ENCODE data around the gene SLC22A31.

Gene SLC22A31

GRCh38 chr16:89210904-89211515 is 10.7 kb upstream of the SLC22A31 start:
- Histone ChIP-seq H3K27ac (ENCODE audit: low read length) (no peak overlapping the region), H3K27me3 (ENCODE audit: control insufficient read depth, insufficient read depth, low read length) (no peaks in the 10 kb centered on the region), H3K36me3 (ENCODE audit: control insufficient read depth, low read depth, low read length) (no peaks in the 10 kb centered on the region), H3K4me3 (ENCODE audit: low read length) (no peak overlapping the region), H3K9me3 (ENCODE audit: control insufficient read depth, low read depth, low read length) (no peaks in the 10 kb centered on the region), H3K9ac (ENCODE audit: low read length) (no peak overlapping the region), H3K4me1 (ENCODE audit: control insufficient read depth, low read depth, low read length) (no peaks in the 10 kb centered on the region)

- Histone ChIP-seq H3K4me3 (ENCODE audit: low read length) (no peak overlapping the region), H3K36me3 (ENCODE audit: control insufficient read depth, low read depth, low read length) (no peaks in the 10 kb centered on the region), H3K27ac (ENCODE audit: low read length) (no peak overlapping the region), H3K4me1 (ENCODE audit: control insufficient read depth, low read depth, low read length) (no peaks in the 10 kb centered on the region), H3K9ac (ENCODE audit: low read length) (no peak overlapping the region), H3K27me3 (ENCODE audit: control insufficient read depth, insufficient read depth, low read length) (no peaks in the 10 kb centered on the region), H3K9me3 (ENCODE audit: control insufficient read depth, low read depth, low read length) (no peaks in the 10 kb centered on the region)
Measured at GRCh38 chr16:89210165-89210903, 10.0 kb upstream of the SLC22A31 start.

- H3K36me3 ChIP-seq (ENCODE audit: control insufficient read depth, low read depth, low read length), result no peaks in the 10 kb centered on the region
- H3K27me3 ChIP-seq (ENCODE audit: control insufficient read depth, insufficient read depth, low read length), result peaks cover 3% of the 10 kb centered on the region
- H3K4me1 ChIP-seq (ENCODE audit: control insufficient read depth, low read depth, low read length), result no peaks in the 10 kb centered on the region
- H3K9me3 ChIP-seq (ENCODE audit: control insufficient read depth, low read depth, low read length), result no peaks in the 10 kb centered on the region
- no peak overlapping the region for H3K4me3 ChIP-seq (ENCODE audit: low read length)
- no peak overlapping the region for H3K9ac ChIP-seq (ENCODE audit: low read length)
- no peak overlapping the region for H3K27ac ChIP-seq (ENCODE audit: low read length)
Measured at GRCh38 chr16:89209522-89210044, 9.2 kb upstream of the SLC22A31 start.

- peaks cover 19% of the 10 kb centered on the region for H3K27me3 ChIP-seq (ENCODE audit: control insufficient read depth, insufficient read depth, low read length)
- H3K9ac ChIP-seq (ENCODE audit: low read length), result no peak overlapping the region
- no peak overlapping the region for H3K4me3 ChIP-seq (ENCODE audit: low read length)
- H3K27ac ChIP-seq (ENCODE audit: low read length), result no peak overlapping the region
- H3K9me3 ChIP-seq (ENCODE audit: control insufficient read depth, low read depth, low read length), result no peaks in the 10 kb centered on the region
- H3K36me3 ChIP-seq (ENCODE audit: control insufficient read depth, low read depth, low read length), result no peaks in the 10 kb centered on the region
- H3K4me1 ChIP-seq (ENCODE audit: control insufficient read depth, low read depth, low read length), result no peaks in the 10 kb centered on the region
Measured at GRCh38 chr16:89207993-89208392, 7.7 kb upstream of the SLC22A31 start.

- H3K27ac ChIP-seq (ENCODE audit: low read length), result no peak overlapping the region
- no peaks in the 10 kb centered on the region for H3K4me1 ChIP-seq (ENCODE audit: control insufficient read depth, low read depth, low read length)
- no peak overlapping the region for H3K9ac ChIP-seq (ENCODE audit: low read length)
- peak overlapping the region; percentile 22 for H3K4me3 ChIP-seq (ENCODE audit: low read length)
- no peaks in the 10 kb centered on the region for H3K36me3 ChIP-seq (ENCODE audit: control insufficient read depth, low read depth, low read length)
- no peaks in the 10 kb centered on the region for H3K9me3 ChIP-seq (ENCODE audit: control insufficient read depth, low read depth, low read length)
- peaks cover 52% of the 10 kb centered on the region for H3K27me3 ChIP-seq (ENCODE audit: control insufficient read depth, insufficient read depth, low read length)
Measured at GRCh38 chr16:89202422-89203215, 2.3 kb upstream of the SLC22A31 start.

GRCh38 chr16:89201439-89202377 is 1.4 kb upstream of the SLC22A31 start:
- H3K27ac ChIP-seq (ENCODE audit: low read length), result no peak overlapping the region
- no peak overlapping the region for H3K9ac ChIP-seq (ENCODE audit: low read length)
- H3K27me3 ChIP-seq (ENCODE audit: control insufficient read depth, insufficient read depth, low read length), result peaks cover 52% of the 10 kb centered on the region
- H3K36me3 ChIP-seq (ENCODE audit: control insufficient read depth, low read depth, low read length), result no peaks in the 10 kb centered on the region
- peak overlapping the region; percentile 24 for H3K4me3 ChIP-seq (ENCODE audit: low read length)
- no peaks in the 10 kb centered on the region for H3K9me3 ChIP-seq (ENCODE audit: control insufficient read depth, low read depth, low read length)
- no peaks in the 10 kb centered on the region for H3K4me1 ChIP-seq (ENCODE audit: control insufficient read depth, low read depth, low read length)

GRCh38 chr16:89200850-89201411 is 594 bp upstream of the SLC22A31 start:
- Histone ChIP-seq H3K27me3 (ENCODE audit: control insufficient read depth, insufficient read depth, low read length) (peaks cover 52% of the 10 kb centered on the region), H3K36me3 (ENCODE audit: control insufficient read depth, low read depth, low read length) (no peaks in the 10 kb centered on the region), H3K27ac (ENCODE audit: low read length) (no peak overlapping the region), H3K4me1 (ENCODE audit: control insufficient read depth, low read depth, low read length) (no peaks in the 10 kb centered on the region), H3K9me3 (ENCODE audit: control insufficient read depth, low read depth, low read length) (no peaks in the 10 kb centered on the region), H3K9ac (ENCODE audit: low read length) (no peak overlapping the region), H3K4me3 (ENCODE audit: low read length) (peak overlapping the region; percentile 44)

GRCh38 chr16:89199241-89200123 is 855 bp downstream of the SLC22A31 start:
- Histone ChIP-seq H3K27ac (ENCODE audit: low read length) (no peak overlapping the region), H3K27me3 (ENCODE audit: control insufficient read depth, insufficient read depth, low read length) (peaks cover 48% of the 10 kb centered on the region), H3K4me1 (ENCODE audit: control insufficient read depth, low read depth, low read length) (no peaks in the 10 kb centered on the region), H3K4me3 (ENCODE audit: low read length) (peak overlapping the region; percentile 44), H3K9me3 (ENCODE audit: control insufficient read depth, low read depth, low read length) (no peaks in the 10 kb centered on the region), H3K36me3 (ENCODE audit: control insufficient read depth, low read depth, low read length) (no peaks in the 10 kb centered on the region), H3K9ac (ENCODE audit: low read length) (no peak overlapping the region)

- Histone ChIP-seq H3K9me3 (ENCODE audit: control insufficient read depth, low read depth, low read length) (no peaks in the 10 kb centered on the region), H3K9ac (ENCODE audit: low read length) (no peak overlapping the region), H3K4me1 (ENCODE audit: control insufficient read depth, low read depth, low read length) (no peaks in the 10 kb centered on the region), H3K27ac (ENCODE audit: low read length) (no peak overlapping the region), H3K36me3 (ENCODE audit: control insufficient read depth, low read depth, low read length) (no peaks in the 10 kb centered on the region), H3K27me3 (ENCODE audit: control insufficient read depth, insufficient read depth, low read length) (peaks cover 43% of the 10 kb centered on the region), H3K4me3 (ENCODE audit: low read length) (no peak overlapping the region)
Measured at GRCh38 chr16:89198417-89199240, 1.7 kb downstream of the SLC22A31 start.
